GM18508 (cell line): Measurements from ENCODE around the gene MGAT5.

Experiments used
- ATAC-seq: cut with Tn5 transposase; IDR thresholded peaks from one replicate; pipeline ENCODE4 v1.9.1; 2021; ENCODE audit warnings: moderate number of reproducible peaks; ENCODE audit not compliant: insufficient read depth, unreplicated experiment

Gene MGAT5

DNA sequence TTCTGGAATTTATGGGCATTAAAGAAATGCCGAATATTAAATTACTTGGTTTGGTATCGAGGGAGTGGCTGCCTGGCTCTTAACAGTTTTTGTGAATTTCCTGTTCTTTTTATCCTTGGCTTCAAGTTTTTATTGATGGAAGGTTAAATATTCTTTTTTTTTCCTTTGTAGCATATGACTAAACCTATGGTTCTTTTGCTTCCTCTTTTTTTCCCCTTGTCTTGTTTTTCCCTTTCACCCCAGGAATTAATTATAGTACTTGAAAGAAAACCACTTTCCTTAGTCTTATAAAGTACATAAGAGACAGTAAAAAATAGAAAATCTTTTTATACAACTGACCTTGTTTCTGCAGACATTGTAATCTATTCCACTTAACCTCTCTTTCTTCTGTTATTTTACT is 42.4 kb downstream of the MGAT5 start:
- no peak for ATAC-seq

DNA sequence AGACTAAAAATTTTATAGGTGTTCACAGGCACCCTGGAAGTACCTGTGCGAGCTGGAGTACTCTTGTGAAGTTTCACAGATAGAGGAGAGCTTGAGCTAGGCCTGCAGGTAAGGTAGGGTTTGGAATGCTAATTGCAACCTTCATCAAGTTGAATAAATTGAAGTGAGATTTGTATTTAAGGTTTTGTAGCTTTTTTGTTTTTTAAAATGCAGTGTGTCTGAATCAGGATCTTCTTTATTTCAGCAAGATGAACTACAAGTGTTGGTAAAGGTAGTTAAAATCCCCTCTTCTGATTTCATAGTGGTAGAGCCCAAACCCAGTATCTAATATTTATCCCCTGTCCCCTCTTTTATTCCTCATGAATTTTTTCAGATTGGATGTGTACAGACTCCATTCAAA is 45.5 kb downstream of the MGAT5 start:
- no peak for ATAC-seq

GRCh38 chr2:134300585-134300984 is 46.7 kb downstream of the MGAT5 start:
- ATAC-seq, result no peak

GRCh38 chr2:134301099-134301927 is 47.4 kb downstream of the MGAT5 start:
- no peak for ATAC-seq

- no peak for ATAC-seq
Observed at GRCh38 chr2:134301928-134302260, 48.0 kb downstream of the MGAT5 start.

DNA sequence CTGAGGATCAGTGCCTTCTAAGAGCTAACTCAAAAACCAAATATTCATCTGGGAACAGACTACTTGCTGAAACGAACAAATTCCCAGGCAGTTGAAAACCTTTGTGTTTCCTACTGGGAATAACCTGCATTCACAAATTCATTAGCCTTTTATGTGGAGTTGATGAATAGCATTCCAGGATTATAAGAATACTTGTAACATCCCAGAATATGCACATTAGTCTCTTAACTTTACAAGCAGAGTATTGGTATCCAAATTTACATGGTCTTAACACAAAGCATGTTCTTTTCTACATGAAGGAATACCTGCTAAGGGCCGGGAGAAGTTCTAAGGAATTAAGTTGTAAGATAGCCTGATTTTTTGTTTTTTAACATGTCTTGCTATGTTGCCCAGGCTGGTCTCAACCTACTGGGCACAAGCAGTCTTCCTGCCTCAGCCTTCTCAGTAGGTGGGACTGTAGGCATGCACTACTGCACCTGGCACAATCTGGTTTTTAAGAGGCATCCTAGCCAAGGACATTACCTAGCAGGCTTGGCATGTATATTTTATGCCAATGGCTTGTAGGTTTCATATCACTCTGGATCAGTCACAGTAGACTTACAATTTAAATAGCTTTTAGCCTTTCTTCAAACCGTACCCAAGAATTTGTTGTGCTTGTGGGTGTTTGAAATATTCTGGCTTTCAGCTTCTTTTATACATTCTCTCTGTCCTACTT is 50.7 kb downstream of the MGAT5 start:
- no peak for ATAC-seq

DNA sequence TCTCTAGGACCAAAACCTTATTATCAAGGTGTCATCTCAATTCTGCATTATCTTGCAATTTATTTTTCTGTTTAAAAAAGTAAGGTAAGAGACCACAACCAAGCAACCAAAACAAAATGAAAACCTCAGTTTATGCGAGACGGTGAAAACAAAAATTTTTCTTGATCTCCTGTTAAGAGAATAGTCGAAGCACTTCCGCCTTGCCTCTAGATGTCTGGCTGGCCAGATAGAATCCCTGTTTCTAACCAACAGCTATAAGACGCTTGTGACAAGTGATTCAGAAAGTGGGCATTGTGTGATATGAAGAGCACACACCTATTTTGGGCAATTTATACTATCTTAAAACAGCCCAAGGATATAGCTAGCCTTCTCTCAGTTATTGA is 51.2 kb downstream of the MGAT5 start:
- ATAC-seq, result no peak

GRCh38 chr2:134306521-134306920 is 52.6 kb downstream of the MGAT5 start:
- no peak for ATAC-seq

- no peak for ATAC-seq
Observed at GRCh38 chr2:134307334-134307733, 53.5 kb downstream of the MGAT5 start.

DNA sequence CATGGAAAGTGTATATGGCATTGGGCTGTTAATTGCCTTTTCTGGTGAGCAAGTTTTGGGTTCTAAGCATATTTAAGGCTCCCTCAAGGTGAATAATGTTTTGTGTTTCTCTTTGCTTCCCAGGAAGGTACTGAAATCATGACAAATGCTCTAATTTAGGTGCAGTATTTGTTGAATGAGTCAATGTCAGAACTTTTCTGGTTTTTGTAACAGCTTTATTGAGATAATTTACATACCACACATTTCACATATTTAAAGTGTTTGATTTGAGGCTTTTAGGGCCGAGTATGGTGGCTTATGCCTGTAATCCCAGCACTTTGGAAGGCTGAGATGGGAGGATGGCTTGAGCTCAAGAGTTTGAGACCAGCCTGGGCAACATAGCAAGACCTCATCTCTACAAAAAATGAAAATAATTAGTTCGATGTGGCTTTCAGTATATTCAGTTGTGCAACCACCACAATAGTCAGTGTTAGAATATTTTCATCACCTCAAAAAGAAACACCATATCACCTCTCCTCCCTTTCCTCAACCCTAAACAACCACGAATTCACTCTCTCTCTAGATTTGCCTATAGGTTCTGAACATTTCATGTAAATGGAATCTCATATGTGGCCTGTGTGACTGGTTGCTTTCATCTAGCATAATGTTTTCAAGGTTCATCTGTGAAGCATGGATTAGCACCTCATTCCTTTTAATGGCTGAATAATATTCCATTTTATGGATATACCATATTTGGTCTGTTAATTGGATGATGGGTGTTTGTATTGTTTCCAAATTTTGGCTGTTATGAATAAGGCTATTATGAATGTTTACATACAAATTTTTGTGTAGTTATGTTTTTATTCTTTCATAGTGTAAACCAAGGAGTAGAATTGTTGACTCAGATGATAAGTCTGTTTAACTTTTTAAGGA is 54.9 kb downstream of the MGAT5 start:
- no peak for ATAC-seq

- ATAC-seq, result no peak
Observed at GRCh38 chr2:134310107-134311079, 56.5 kb downstream of the MGAT5 start.

DNA sequence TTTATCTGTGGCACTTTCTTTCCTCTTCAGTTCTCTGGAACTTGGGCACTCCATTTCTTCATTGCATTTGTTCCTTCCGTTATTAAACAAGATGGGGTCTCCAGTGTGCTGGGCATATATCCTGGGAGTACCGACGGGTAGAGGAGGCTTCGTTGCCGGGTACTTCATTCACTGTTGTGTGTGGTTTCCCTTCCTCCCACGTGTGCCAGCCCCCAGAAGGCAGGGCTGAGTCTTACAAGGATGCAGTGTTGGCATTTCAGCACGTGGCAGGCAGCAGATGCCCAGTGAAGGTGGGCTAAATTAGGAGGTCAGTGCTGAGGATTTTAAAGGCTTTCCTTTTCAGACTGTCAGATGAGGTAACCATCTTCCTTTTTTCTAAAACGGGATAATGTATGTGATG is 58.6 kb downstream of the MGAT5 start:
- ATAC-seq, result no peak

DNA sequence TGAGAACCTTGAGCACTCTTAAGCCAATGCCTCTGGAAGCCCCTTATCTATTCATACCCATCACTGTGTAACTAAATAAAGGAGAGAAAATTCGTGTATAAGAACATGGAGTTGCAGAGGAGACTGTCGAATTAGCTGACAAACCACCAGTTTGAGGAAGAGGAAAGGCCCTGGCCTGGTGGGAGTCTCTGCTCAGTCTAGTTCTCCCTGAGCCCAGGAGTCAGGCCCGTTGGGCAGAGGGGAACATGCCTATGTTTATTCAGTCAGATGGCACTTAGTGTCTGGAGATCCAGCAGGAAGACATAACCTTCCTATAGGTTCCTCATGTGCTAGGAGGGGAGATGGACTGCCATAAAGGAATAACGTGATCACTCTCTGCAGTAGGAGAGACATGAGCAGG is 60.3 kb downstream of the MGAT5 start:
- no peak for ATAC-seq

DNA sequence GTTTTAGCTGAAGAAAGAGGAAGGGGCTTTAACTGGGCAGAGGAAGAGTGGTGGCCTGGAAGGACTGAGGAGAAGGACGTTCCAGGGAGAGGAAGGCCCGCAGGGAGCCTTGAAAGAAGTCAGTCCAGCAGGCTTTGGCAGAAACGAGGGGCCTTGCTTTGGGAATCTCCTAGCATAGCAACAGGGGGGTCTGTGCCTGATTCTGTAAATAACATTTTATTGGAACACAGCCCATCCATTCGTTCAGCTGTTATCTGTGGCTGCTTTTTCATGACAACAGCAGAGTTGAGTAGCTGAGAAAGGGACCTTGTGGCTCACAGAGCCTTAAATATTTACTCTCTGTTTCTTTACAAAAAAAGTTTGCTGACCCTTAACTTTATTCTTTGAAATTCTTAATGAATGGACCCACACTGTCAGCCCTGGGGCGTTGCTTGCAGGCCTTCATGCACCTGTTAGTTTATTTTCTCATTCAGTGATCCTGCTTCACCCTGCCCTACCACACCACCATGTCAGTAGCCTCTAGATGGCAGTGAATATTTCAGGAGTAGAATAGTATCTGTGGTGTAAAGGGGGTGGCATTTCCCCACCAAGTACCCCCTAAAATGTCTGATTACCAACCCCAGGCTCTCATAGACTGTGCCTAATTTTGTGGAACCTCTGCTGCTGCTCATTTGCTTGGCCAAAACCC is 61.0 kb downstream of the MGAT5 start:
- no peak for ATAC-seq

GRCh38 chr2:134315471-134315870 is 61.6 kb downstream of the MGAT5 start:
- no peak for ATAC-seq

GRCh38 chr2:134319596-134320254 is 65.9 kb downstream of the MGAT5 start:
- ATAC-seq, result no peak

DNA sequence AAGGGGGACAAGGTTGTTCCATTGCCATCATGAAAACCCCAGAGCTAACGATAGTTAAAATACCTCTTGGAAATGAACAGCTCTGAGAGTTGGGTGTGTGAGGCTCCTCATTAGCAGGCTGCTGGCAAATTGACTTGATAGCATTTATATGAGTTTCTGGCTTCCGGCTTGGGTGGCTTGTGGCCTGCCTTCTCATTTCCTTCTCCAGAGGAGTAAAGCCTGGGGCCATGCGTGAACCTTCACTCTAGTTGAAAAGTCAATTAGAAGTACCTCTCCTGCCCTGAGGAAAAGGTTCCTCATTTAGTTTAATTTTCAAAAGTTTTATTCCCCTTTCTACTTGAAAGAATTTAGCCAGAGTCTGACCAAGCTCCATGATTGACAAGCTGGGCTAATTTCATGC is 67.1 kb downstream of the MGAT5 start:
- ATAC-seq, result no peak

DNA sequence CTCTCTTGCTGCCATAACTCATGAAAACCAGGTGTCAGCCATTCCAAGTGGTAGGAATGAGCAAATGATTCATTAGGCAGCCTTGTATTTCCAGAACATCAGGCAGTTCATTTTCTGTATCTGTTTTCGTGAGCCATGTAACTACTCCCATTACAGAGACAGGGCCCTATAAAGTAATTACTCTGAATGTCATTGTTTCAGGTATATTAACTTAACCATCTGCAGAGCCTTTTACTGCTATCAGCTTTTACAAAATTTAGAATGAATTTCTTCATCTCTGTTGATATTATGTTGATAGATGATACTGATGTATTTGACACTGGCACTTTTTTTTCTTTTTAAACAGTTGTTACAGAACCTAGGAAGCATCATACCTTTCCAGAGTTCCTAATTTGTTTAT is 69.9 kb downstream of the MGAT5 start:
- no peak for ATAC-seq

DNA sequence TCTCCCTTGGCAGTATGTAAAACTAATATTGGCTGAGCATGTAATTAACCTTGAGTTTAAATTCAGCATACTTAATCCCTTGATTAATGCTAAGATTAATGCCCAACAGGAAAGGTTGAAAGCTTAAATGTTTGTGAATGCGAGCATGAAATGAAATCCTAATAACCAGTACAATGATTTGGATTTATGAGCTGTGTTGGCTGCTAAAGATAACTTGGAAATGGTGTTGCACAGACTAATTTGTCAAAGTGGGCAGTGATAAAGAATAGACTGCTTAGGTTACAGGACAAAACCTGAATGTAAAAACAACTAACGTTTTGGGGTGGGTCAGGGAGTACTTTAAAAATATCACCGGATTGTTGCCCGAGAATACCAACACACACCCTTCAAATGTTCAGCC is 70.6 kb downstream of the MGAT5 start:
- no peak for ATAC-seq
